Stimulated activated CD8-positive, alpha-beta memory T cell treated with anti-CD3 and anti-CD28 coated beads, Interleukin-4, amount 100 ng/mL, for 48 hours (primary cell): ENCODE measurements around the gene NRG3.
"Not testable (repeated sequence)": the region's sequence is repeated elsewhere in the genome, so short reads cannot be mapped to it uniquely, and the experiment has no call there.

Experiments
- DNase-seq: peaks from one replicate; pipeline ENCODE4 v3.0.0-alpha.2; 2020

The NRG3 gene

DNA sequence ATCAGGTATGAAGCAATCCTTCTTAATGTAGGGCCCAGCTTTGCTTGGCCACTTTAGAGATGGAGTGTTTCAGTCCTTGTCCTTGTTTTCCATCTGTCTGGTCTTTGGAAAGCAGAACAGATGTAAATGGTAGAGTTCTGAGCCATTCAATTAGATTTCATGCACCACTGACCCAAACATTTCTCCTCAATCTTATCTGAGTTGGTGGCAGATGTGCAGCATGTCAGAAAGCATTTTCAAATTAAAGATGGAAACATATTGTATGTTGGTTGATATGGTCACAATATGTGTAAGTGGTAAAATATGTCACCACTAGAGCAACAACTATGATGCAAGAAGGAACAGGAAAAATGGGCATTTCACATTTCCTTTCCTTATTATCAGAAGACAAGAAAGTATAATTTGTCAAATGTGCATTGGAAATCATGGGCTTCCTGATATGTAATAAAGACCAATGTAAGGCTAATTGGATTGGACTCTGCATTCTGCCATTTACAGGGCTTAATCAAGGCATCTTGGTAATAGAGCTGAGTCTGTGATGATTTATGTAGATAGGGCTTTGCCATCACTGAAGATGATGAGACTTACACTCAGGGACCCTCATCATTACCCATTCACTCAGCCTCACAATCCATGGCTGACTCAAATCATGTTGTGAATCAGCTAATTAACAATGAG lies 750.7 kb downstream of the NRG3 start:
- no peak for DNase-seq

DNA sequence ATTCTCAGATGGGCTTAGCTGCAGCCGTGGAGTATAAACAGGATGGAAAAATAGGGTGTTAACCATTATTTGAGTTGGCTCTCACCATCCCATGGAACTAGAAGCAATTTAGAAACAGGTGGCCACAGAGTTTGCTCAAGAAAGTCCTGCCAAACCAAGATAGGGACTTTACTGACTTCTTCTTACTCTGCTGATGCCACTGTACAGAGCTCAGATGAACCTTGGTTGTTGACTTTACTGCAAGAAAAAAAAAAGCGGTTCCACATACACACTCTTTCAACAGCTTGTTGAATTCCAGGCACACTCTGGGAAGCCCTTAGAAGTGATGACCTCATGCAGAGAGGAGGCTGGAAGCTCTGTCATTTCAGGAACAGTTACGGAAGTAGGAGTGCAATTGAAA lies 753.4 kb downstream of the NRG3 start:
- DNase-seq, result no peak

DNA sequence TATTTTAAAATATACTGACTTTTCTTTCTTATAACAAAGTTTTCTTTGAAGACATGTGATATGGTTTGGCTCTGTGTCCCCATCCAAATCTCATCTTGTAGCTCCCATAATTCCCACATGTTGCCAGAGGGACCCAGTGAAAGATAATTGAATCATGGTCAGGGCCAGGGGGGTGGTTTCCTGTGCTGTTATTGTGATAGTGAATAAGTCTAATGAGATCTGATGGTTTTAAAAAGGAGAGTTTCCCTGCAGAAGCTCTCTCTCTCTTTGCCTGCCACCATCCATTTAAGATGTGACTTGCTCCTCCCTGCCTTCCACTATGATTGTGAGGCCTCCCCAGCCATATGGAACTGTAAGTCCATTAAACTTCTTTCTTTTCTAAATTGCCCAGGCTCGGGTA lies 768.1 kb downstream of the NRG3 start:
- DNase-seq, result no peak

DNA sequence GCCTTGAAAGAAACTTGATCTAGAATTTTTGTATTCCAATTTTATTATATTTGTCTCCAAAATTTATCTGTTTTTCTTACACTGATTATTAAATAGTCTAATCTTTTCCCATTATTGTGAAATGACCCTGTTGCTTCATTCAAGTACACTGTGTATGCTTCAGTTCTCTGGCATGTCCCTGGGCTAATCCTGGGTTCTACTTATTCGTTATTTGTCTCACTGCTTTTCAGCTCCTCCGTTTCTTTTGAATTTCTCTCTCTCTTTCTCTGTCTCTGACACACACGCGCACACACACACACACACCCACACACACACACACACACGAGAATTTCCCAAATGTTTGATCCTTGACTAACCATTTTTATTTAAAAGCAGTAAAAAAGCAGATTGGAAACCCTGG lies 768.6 kb downstream of the NRG3 start:
- no peak for DNase-seq

DNA sequence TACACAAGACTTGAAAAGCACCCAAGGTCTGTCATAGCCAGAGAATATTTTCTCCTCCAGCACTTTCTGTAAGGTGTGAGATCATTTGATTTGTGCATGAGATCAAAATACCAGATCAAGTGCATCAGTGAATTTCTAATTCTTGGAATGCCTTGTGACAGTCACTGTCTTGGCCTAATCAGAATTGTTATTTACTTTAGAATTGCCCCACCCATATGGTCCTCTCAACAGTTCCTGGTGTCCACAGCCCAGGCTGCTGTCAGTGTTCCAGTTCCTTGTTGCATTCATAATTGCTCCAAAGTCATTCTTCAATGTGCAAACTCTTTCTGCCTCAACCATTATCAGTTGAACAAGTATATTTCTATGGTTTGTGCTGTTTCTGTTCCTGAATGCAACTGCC lies 770.2 kb downstream of the NRG3 start:
- no peak for DNase-seq

DNA sequence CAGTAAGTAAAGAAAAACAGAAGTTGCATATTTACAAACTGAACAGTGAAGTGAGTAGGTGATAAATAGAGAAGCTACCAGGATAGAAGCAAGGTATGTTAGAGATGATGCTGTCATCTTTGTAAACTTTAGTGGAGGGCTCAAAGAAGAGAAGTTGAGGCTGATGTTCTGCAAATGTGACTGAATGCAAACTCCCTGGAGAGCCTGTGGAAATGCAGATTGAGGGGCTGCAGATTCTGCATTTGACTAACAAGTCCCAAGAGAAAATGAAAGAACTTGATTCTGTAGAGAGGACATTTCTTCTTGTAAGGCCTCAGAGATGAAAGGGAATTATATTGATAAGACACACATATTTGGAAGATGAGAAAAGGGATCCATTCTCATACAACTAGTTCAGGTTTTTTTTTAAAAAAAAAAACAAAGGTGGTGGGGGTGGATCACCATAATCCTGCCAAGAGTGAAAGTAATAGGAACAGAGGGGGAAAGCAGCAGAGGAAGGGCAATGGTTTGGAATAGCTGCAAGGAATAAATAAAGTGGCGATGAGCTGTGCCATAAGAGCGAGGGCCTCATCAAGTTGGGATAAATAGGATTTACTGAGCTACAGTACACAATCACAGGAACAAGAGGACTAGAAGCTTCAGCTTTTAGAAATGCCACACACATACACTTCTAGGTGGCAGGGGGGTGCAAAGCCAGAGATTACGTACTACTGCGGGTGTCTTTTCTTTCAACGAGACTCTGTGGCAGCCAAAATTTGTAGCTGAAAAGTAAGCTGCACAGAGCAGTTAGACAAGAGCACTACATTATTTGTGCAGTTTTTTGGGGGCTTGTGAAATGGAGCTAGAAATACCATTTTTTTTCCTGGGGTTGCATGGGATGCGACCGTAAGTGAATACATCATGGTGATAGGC lies 778.5 kb downstream of the NRG3 start:
- no peak for DNase-seq

DNA sequence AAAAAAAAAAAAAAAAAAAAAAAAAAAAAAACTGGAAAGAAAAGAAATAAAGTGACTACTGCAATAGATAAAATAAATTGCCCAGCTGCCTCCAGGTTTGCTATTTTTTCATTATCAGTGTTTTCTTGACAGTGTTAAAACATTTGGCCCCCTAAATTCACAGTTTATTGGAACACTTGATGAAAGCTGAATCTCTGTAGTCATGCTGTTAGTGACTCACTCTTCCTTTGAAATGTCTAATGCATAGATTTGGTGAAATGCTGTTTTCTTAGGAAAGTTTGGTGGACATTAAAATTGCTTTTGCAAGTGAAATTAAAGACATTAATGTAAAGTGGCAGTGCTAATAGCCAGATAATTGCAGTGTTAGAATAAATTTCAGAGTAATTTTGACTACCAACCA lies 785.2 kb downstream of the NRG3 start:
- DNase-seq, result no peak

DNA sequence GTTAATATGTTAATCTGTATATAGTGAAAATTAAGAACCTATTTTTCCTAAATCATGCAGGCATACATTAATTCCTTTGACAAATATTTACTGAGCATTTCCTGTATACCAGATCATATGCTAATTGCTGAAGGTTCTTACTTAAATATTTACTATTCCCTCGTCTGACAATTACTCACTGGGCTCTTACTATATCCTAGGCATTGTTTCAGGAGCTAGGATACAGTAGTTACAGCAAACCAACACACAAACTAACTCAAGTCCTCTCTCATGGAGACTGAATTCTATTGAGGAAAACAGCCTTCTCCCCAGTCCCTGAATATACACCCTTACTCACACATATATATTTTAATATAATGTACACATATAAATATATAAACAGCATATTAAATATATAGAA lies 786.0 kb downstream of the NRG3 start:
- DNase-seq, result no peak

DNA sequence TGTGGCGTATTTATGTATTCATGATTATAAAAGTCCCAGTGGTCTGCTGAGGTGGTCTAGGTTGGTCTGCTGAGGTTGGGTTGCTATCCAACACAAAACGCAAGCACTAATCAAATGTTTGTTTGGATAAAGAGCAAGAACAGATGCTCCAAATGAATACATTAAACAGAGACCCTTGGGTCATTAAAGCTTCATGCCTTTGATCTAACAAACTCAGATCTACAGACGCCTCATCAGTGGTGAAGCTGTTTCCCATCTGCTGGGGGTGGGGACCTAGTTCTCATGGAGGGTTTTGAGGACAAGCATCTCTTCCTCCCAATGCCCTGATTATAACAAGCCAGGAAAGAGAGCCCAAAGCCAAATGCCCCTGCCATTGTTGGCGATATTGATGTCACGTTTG lies 786.7 kb downstream of the NRG3 start:
- DNase-seq, result no peak

DNA sequence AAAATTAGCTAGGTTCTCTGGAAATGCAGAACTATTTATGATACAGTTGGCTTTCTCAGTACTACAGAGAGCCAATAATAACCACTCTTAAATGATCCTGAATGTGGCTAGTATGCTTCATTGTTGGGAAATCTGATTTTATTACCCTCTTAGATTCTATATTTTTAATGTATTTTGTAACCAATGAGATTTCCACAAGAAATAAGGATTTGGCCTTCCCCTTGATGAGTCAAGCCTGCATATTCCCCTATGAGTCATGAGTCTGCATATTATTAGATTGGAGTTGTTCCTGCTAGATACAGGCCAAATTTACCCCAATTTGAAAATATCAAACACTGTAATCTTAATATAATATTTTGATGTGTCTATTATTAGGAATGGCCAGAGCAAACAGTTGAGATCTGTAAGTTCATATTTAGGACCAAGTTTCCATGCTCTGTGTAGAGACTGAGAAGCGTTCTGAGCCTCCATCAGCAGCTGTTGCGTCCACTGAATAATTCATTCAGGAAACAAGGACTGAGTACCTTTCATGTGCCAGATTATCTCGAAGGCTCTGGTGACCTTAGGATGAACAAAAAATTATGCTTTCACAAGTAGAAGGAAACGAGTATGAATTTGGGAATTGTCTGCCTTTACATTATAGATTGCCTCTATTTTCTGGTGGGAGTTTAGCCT lies 793.4 kb downstream of the NRG3 start:
- no peak for DNase-seq

DNA sequence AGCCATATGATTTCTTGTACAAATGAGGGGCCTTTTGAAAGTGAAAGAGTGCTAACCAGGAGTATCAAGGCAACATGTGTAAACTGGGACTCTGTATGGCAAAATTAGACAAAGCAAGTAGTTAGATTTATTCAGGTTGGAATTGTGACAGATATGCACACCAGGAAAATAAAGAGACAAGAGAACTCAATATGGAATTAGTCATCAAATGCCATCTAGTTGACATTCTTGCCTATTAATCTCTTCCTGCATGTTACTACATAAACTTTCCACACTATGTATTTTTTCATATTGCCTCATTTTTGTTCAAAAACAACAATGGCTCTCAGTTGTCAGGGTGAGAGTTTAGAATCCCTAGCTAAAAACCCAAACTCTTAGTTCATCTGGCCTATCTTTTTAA lies 799.0 kb downstream of the NRG3 start:
- no peak for DNase-seq

DNA sequence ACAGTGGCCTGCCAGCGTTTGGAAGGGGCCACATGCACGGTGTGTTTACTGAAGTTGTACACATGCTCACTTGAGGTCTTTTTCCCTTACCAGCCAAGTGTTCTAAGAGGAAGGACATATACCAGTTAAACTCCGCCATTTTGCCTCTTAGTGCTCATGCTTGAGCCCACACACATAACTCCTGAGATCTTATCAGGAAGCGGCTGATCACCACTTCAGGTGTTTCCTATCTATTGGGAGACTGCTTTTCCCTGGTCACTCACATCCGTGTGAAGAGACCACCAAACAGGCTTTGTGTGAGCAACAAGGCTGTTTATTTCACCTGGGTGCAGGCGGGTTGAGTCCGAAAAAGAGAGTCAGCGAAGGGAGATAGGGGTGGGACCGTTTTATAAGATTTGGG lies 802.9 kb downstream of the NRG3 start:
- not testable (repeated sequence) for DNase-seq

DNA sequence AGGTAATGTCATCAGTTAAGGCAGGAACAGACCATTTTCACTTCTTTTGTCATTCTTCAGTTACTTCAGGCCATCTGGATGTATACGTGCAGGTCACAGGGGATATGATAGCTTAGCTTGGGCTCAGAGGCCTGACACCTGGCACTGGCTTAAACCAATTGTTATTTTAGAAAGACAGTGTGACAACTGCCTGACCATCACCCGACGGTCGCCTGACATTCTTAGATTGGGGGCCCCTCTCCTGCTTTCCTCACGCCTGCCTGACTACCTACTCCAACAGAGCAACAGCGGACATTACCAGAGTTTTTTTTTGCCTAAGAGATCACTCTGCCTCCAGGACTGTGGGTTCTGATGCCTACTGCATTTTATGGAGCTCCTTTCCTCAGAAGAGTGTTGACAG lies 803.5 kb downstream of the NRG3 start:
- DNase-seq, result not testable (repeated sequence)

DNA sequence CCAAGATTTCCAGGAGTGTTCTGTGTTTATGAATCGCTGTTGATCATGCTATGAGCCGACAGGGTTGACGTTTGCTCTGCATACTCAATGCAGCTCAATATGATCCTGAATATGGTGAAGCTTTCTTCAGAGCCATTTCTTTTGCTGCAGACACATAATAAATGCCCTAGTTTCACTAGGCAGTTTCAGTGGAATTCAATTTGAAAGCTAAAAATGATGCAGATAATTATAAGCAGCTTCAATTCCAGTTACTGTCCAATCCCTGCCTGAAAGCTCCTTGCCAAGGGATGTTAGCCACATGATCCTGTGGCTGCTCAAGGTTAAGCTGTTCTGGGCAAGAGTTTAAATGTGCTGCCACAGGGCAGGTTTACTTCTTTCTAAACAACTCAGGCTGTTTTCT lies 805.6 kb downstream of the NRG3 start:
- DNase-seq, result no peak

DNA sequence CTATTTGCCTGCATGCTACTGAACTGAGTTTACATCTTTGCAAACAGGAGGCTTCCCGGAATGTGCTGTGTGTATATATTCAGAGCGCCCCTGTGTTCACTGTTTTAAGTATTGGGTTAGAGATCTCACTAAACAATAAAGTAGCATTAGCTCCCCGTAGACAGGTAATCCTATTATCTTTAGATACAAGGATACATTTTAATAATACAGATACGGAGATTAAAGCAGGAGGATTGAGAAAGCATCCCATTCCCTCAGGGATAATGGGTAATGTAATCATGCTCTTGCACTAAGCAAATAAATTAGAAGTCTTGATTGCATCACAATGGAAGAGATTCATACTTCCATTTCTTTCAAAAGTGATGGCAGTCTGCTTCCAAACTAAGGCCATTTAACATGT lies 809.0 kb downstream of the NRG3 start:
- no peak for DNase-seq

DNA sequence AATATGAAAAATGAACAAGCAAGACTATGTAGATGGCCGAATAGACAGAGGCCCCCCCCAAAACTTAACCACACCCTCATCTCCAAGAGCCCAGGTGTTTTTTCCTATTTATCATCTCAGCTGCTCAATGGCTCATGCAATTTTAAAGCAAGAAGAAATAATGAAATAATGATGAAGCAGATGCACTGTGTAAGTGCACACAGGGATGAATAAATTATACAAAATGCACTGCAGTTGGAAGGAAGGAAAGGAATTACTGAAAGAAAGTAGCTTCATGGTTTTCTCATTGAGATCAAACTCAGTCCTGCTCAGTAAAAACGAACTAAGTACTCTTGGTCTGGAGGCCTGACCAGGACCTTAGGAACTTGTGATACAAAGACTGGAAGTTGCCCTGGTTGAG lies 810.1 kb downstream of the NRG3 start:
- no peak for DNase-seq

DNA sequence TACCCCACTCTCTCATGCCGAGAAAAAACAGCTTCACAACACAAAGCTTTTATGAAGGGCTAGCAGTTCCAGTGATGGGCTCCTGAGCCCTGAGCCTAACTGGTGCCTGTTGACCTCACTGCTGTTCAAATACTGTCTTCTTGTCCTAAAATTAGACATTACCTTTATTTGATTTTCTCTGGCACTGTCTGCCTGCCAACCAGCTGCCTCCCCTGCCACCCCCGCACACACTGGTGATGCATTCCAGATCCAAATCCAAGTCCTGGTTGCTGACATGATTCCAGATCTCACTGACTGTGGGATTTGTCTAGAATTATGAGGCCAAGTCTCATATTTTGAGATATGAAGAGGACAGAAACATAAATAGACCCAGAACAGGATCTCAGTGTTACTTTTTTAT lies 816.2 kb downstream of the NRG3 start:
- DNase-seq, result no peak

DNA sequence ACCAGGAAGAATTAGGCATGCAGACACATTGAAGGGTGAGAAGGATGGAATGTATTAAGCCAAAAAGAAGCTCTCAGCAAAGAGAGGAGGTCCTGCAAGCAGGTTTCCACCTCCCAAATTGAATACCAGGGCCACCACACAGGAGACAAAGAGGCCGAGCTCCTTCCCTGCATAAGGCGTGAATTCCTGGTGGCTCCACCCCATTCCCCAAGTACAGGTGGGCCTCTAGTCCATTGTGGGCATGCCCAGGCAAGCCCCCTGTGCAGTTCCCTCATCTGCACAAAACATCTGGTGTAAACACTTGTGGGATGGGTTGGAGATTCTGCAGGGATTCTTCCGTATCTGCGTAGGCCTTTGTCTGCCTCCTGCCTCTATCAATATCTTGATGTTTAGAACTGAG lies 817.5 kb downstream of the NRG3 start:
- no peak for DNase-seq

DNA sequence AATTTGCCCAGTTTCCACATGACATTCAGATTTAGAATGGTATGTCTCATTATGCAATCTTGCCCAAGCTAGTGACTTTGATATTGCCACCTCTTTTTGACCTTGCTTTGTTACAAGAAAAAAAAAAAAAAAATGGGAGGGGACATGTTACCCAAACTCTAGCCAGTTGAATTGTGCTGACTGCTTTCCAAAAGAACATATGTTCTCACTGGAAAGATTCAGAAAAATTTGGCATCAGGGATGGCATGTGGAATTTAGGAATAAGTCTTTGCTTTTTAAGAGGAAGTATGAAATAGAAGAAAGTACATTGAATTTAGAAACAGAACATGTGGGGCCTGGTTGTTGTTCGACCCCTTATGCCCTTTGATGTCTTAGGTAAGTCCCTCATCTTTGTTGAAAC lies 846.8 kb downstream of the NRG3 start:
- DNase-seq, result no peak

DNA sequence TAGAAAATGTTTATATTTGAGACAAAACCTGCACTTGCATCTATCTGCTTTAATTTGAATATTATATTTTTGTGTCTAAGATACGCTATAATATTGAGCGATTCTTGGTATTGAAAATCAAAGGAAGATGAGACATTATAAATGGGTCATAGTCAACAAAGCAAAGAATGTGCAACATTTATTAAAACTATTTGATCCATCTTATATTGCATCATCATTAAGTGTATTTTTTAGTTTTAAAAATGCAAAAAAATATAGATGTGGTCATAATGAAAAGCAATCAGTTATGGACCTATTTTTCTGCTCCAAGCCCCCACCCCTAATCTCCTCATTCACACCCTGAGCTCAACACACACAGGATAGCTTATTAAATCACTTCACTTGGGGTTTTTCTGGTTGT lies 847.3 kb downstream of the NRG3 start:
- DNase-seq, result no peak

DNA sequence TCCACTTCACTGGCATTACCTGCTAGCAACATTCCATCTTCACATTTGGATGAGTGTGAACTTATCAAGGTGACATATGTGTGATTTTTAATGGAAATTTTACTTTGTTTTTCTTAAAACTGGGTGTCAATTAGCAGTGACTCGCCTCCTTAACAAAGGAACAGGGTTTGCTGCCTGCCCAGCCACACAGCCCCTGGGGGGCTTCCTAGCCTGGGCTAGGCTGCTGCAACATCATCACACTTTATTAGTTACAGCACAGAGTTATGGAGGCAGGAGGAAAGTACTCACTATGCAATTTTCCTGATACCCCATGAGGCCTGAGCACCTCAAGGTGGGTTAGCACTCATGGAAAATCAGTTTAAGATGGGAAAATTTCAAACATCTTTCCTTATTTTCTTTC lies 861.3 kb downstream of the NRG3 start:
- DNase-seq, result no peak

DNA sequence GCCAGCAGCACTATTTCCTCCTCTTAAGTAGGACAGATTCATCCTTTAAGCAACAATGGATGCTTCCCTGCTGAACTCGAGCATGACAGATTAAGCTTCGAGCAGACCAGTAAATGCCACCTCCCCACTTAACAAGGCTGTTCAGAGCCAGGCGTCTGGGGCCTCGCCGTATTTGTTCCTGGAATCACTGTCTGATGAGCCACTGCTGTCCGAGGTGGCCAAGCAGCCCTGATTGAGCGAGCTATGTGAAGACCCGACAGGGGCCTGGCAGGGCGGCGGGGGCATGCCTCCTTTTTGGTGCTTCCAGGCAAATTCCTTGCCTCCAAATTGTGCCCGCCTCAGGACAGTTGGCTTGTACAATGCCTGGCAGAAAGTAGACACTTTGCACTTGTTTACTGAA lies 862.6 kb downstream of the NRG3 start:
- no peak for DNase-seq

DNA sequence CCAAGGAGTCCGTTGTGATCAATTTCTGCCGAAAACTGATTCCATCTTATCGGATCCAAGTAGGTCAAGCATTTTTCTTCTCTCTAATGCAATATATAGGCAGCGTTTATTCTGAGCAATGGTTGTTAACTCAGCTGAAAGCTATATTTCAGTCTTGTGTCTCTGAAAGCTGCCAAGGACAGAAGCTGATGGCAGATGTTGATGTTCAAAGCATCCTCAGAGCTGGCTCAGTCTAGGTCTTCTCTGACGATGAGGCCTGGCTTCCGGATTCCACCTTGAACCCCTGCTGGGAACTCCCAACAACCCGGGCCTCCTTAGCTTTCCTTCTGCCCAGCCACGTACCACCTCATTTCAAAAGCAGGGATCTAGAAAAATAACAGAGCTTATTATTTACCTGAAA lies 863.6 kb downstream of the NRG3 start:
- no peak for DNase-seq

DNA sequence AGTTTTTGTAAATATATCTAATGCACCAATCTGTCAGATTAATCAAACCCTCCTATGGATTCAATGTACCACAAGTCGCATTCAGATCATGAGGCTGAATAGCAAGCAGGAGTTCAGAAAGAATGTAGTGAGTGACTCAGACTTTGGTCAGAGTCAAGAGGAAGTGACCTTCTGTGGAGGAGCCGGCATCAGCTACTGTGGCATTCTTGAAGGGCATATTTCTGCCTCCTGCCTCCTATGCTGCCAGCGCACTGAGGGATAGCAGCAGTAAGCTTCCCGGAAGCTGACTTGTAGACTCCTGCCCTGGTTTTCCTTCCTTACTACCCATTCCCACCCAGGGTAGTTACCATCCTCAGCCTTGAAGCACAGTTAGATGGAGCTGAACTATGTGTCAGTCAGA lies 867.5 kb downstream of the NRG3 start:
- no peak for DNase-seq
